HG02973 (cell line): ENCODE measurements around the gene NDUFV3.
A peak's percentile ranks its signal among the peaks of the same experiment; 100 is the strongest.
"Not testable (repeated sequence)": the region's sequence is repeated elsewhere in the genome, so short reads cannot be mapped to it uniquely, and the experiment has no call there.

Experiments used
- ATAC-seq: cut with Tn5 transposase; IDR thresholded peaks from one replicate; pipeline ENCODE4 v1.9.1; 2021; ENCODE audit warnings: moderate library complexity; ENCODE audit not compliant: unreplicated experiment

Gene NDUFV3

GRCh38 chr21:42855937-42856335 lies 37.2 kb upstream of the NDUFV3 start:
- no peak for ATAC-seq

- ATAC-seq = no peak
Measured at GRCh38 chr21:42857216-42857615, 35.9 kb upstream of the NDUFV3 start.

- ATAC-seq = no peak
Measured at GRCh38 chr21:42858185-42858847, 34.8 kb upstream of the NDUFV3 start.

GRCh38 chr21:42858957-42859890 lies 33.9 kb upstream of the NDUFV3 start:
- no peak for ATAC-seq

- no peak for ATAC-seq
Measured at GRCh38 chr21:42859891-42860230, 33.2 kb upstream of the NDUFV3 start.

- ATAC-seq = no peak
Measured at GRCh38 chr21:42860345-42860744, 32.8 kb upstream of the NDUFV3 start.

GRCh38 chr21:42861311-42861847 lies 31.7 kb upstream of the NDUFV3 start:
- ATAC-seq = no peak

GRCh38 chr21:42861848-42862400 lies 31.2 kb upstream of the NDUFV3 start:
- ATAC-seq = no peak

- no peak for ATAC-seq
Measured at GRCh38 chr21:42862774-42863503, 30.2 kb upstream of the NDUFV3 start.

- ATAC-seq = no peak
Measured at GRCh38 chr21:42863504-42863870, 29.6 kb upstream of the NDUFV3 start.

- ATAC-seq = no peak
Measured at GRCh38 chr21:42864286-42864685, 28.8 kb upstream of the NDUFV3 start.

GRCh38 chr21:42864815-42865775 lies 28.0 kb upstream of the NDUFV3 start:
- no peak for ATAC-seq

GRCh38 chr21:42865776-42866160 lies 27.3 kb upstream of the NDUFV3 start:
- ATAC-seq = no peak

- no peak for ATAC-seq
Measured at GRCh38 chr21:42868196-42868595, 24.9 kb upstream of the NDUFV3 start.

- no peak for ATAC-seq
Measured at GRCh38 chr21:42873096-42873495, 20.0 kb upstream of the NDUFV3 start.

GRCh38 chr21:42875811-42876210 lies 17.3 kb upstream of the NDUFV3 start:
- not testable (repeated sequence) for ATAC-seq

GRCh38 chr21:42878678-42878992 lies 14.5 kb upstream of the NDUFV3 start:
- peak; percentile 13 for ATAC-seq

GRCh38 chr21:42878993-42879787 lies 13.9 kb upstream of the NDUFV3 start, which contains the start of gene WDR4:
WDR4 (minus strand) TSS chr21:42879539; CDS start chr21:42879495, 44 bp downstream.
- peak; percentile 72 for ATAC-seq

- no peak for ATAC-seq
Measured at GRCh38 chr21:42880352-42880751, 12.8 kb upstream of the NDUFV3 start.
